ENCODE data around the gene SRSF5. TPM values are rescaled to one million over a fixed set of nuclear protein-coding genes. Genes with fewer than 3 reads are reported as not detected.
"Not testable (repeated sequence)": the region's sequence is repeated elsewhere in the genome, so short reads cannot be mapped to it uniquely, and the experiment has no call there.

The SRSF5 gene
- total RNA-seq, 1 donor = 191 TPM

GRCh38 chr14:69804902-69805301 lies 38.0 kb downstream of the SRSF5 start:
- no peak for DNase-seq (ENCODE audit: low read depth in 2 of 3, low spot score in 2 of 3)

- DNase-seq (ENCODE audit: low read depth in 2 of 3, low spot score in 2 of 3) = no peak
These were observed 40.2 kb downstream of the SRSF5 start for GRCh38 chr14:69807192-69807591.

GRCh38 chr14:69808919-69809808 lies 42.2 kb downstream of the SRSF5 start:
- no peak for DNase-seq (ENCODE audit: low read depth in 2 of 3, low spot score in 2 of 3)

- DNase-seq (ENCODE audit: low read depth in 2 of 3, low spot score in 2 of 3) = no peak
These were observed 44.4 kb downstream of the SRSF5 start for GRCh38 chr14:69811227-69811867.

GRCh38 chr14:69811868-69812252 lies 44.9 kb downstream of the SRSF5 start:
- no peak for DNase-seq (ENCODE audit: low read depth in 2 of 3, low spot score in 2 of 3)

GRCh38 chr14:69812711-69813110 lies 45.8 kb downstream of the SRSF5 start:
- peak in 1 of 3 donors; percentile 1 for DNase-seq (ENCODE audit: low read depth in 2 of 3, low spot score in 2 of 3)

GRCh38 chr14:69813346-69813745 lies 46.4 kb downstream of the SRSF5 start:
- DNase-seq (ENCODE audit: low read depth in 2 of 3, low spot score in 2 of 3) = not testable (repeated sequence)

GRCh38 chr14:69814397-69814796 lies 47.5 kb downstream of the SRSF5 start:
- DNase-seq (ENCODE audit: low read depth in 2 of 3, low spot score in 2 of 3) = no peak

GRCh38 chr14:69815556-69815955 lies 48.6 kb downstream of the SRSF5 start:
- DNase-seq (ENCODE audit: low read depth in 2 of 3, low spot score in 2 of 3) = no peak

- no peak for DNase-seq (ENCODE audit: low read depth in 2 of 3, low spot score in 2 of 3)
These were observed 49.3 kb downstream of the SRSF5 start for GRCh38 chr14:69816216-69816615.

- DNase-seq (ENCODE audit: low read depth in 2 of 3, low spot score in 2 of 3) = peak; percentile 55 to 83 (median 64)
These were observed 51.8 kb downstream of the SRSF5 start for GRCh38 chr14:69818758-69819191.

GRCh38 chr14:69819607-69820006 lies 52.7 kb downstream of the SRSF5 start:
- no peak for DNase-seq (ENCODE audit: low read depth in 2 of 3, low spot score in 2 of 3)

GRCh38 chr14:69820991-69821390 lies 54.0 kb downstream of the SRSF5 start:
- no peak for DNase-seq (ENCODE audit: low read depth in 2 of 3, low spot score in 2 of 3)

Small RNA genes within 50 kb of the gene (small RNA-seq; reads per million reads assigned to genes)
- not detected for gene RF00614

Other genes with a start within 250 kb of the SRSF5 start
- gene CCDC177, start 192.3 kb upstream of the SRSF5 start, total RNA-seq = under 0.01 TPM
- gene SUSD6, start 155.5 kb upstream of the SRSF5 start, total RNA-seq = 23.4 TPM
- gene SLC10A1, start 30.1 kb downstream of the SRSF5 start, total RNA-seq = not detected
- gene SMOC1, start 112.3 kb downstream of the SRSF5 start, total RNA-seq = under 0.01 TPM

Measured in hematopoietic multipotent progenitor cell (in vitro differentiated cells).